WTC11 (cell line): ENCODE results near the gene WNT3.

Experiments
- CREB1 ChIP-seq: sonication (generic); formaldehyde crosslinking; IDR thresholded peaks from 2 replicates; pipeline ENCODE4 v1.8.0; 2023; ENCODE audit warnings: mild to moderate bottlenecking, missing genetic modification reagents
- CTCF ChIP-seq: fragments of 200-600 bp; IDR thresholded peaks from 2 replicates; pipeline ENCODE4 v1.8.0; 2022; ENCODE audit warnings: antibody characterized with exemption
- E2F4 ChIP-seq: sonication (generic); formaldehyde crosslinking; IDR thresholded peaks from 2 replicates; pipeline ENCODE4 v1.8.1; 2022; ENCODE audit warnings: low read depth, mild to moderate bottlenecking, moderate library complexity, missing genetic modification reagents, borderline replicate concordance
- ESRRA ChIP-seq: sonication (generic); formaldehyde crosslinking; IDR thresholded peaks from 2 replicates; pipeline ENCODE4 v1.8.1; 2022; ENCODE audit warnings: mild to moderate bottlenecking, missing genetic modification reagents, borderline replicate concordance
- ZNF138 ChIP-seq: sonication (generic); formaldehyde crosslinking; conservative IDR thresholded peaks from 2 replicates; pipeline ENCODE4 v1.8.1; 2022; ENCODE audit warnings: mild to moderate bottlenecking, moderate library complexity, missing genetic modification reagents

GRCh38 chr17:46809110-46809571 lies 9.4 kb downstream of the WNT3 start:
- TF ChIP-seq CTCF (no peak), ESRRA (CRISPR knock-in tag) (no peak), ZNF138 (CRISPR knock-in tag) (no peak), CREB1 (no peak), E2F4 (CRISPR knock-in tag) (no peak)
